Measurements from ENCODE around the gene DOCK7.
"Not testable (repeated sequence)": the region's sequence is repeated elsewhere in the genome, so short reads cannot be mapped to it uniquely, and the experiment has no call there.

DOCK7 gene

DNA sequence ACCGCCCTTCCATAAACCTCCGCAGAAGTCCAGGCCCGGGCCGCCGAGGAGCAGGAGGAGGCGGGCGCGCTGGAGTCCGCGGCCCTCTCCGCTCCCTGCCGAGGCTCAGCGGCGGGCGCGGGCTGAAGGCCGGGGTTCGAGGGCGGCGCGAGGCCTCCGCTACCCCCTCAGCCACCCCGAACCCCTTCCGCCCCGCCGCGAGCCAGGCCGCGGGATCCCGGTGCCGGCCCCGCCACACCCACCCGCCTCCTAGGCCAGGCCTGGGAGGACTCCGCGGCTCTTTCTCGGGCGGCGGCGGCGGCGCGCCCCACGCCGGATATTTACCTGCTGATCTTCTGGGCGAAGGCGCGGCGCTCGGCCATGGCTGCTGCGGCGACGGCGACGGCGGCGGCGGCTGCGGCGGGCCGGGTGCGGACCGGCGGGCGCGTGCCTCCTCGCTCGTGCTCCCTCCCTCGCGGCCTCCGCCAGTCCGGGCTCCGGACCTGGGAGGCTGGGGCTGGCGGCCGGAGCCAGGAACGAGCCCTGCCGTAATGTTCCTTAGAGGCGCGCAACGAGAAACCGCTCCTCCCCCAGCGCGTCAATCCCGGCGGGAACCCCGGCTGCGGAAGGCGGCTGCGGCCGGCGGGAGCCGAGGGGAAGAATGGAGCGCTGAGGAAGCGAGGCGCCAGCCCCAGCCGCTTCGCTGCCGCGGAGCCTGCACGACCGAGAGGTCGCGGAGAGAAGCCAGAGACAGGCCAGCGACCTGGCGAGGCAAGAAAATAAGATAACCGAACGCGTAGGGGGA is at the start of gene DOCK7:
DOCK7 (minus strand) TSS at position 484 of the 784 bp plus-strand sequence; CDS start at position 362, 122 bp downstream.
- DNase-seq = peak; percentile 77

- DNase-seq = no peak
Measured at GRCh38 chr1:62735491-62736171, 47.4 kb upstream of the DOCK7 start.

DNA sequence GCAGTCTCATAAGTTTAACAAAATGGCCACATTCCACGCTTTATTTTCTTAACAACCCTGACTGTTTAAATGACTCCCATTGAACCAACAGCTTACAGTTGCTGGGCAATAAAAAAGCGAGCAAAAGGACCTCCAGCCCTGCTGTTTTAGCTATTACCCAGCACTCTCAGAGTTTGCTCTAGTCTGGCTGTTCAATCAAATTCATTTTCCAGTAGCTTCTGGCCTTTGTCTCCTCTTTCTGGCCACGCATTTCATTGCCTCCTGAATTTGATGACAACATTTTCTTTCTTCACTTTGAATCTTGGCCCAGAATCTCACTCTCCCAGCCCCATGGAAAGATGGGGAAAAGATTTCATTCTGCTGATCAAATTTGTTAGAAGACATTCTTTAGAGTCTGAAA is 44.1 kb upstream of the DOCK7 start:
- DNase-seq = no peak

DNA sequence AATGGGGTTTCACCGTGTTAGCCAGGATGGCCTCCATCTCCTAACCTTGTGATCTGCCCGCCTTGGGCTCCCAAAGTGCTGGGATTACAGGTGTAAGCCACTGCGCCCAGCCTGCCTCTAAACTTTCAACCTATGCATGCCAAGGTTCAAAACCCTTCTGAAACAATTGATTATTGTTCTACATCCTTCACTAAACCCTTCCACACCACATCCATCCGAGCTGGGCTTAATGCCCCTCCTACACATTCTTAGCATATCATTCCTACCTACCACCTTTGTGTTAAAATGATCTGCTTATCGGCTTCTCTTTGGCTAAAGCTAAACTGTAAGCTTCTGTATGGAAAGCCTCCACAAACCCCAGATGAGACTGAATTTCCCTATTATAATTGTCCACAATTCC is 40.8 kb upstream of the DOCK7 start:
- no peak for DNase-seq

DNA sequence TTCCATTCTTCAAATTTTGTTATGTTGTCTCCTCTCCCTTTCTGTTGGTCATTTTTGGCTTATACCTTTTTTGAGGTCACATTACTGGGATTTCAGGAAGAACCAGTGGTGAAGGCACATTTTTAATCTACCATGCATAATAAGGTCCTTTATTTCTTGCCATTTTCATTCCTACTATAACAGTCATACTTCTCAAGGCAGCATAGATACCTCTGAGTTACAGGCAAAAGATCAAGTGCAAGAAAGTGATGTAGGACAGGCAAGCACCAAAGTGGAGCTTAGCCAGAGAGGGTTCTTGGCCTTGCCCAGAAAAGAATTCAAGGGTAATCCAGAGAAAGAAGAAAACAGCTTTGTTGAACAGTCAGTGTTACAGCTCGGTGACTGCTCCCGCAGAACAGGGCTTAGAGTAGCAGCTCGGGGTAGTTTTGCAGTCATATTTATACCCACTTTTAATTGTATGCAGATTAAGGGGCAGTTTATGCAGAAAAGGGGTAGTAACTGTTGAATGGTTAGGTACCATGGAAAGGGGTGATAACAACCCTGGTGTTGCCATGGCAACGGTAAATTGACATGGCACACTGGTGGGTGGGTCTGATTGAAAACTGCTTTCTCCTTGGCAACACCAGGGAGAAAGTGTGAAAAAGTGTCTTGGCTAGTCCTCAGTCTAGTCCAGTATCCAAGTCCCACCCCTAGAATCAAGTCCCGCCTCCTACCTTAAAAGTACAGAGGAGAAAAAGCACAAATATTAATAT is 39.6 kb upstream of the DOCK7 start:
- no peak for DNase-seq

DNA sequence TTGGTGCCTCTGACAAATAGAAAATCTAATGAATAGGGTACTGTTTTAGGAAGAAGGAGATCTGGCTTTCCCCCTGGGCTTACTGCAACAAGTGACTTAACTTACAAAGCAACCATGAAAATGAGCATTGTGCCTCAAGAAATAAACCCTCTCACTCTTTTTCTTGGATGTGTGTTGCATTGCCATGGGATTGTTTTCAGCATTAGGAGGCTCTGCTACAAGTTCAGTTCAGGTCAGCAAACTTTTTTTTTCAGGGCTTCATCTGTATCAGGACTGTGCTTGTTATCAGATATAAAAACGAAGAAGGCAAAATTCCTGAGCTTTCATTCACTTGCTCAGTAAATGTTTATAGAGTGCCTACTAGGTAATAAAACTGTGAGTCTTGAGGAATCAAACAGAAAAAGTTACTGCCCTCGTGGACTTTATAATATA is 37.8 kb upstream of the DOCK7 start:
- DNase-seq = no peak

GRCh38 chr1:62725255-62725654 is 37.1 kb upstream of the DOCK7 start:
- no peak for DNase-seq

GRCh38 chr1:62724430-62724829 is 36.2 kb upstream of the DOCK7 start:
- DNase-seq = no peak

DNA sequence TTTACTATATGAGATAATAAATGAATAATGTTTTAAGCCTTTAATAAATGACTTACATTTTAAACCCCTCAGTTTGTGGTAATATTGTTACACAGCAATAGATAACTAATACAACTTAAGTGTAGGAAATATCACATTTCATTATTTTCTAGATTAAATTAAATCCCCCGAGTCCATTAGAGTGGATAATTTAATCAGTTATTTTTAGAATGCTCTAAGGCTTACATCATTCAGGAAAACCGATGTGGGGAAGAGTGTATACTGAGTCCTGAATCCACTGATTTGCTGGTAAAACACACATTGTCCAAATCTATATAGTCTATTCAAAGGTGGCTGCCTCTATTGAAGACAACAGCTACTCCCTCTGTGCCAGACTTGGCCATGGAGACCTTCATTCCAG is 35.7 kb upstream of the DOCK7 start:
- no peak for DNase-seq

GRCh38 chr1:62722796-62723195 is 34.6 kb upstream of the DOCK7 start:
- DNase-seq = no peak

DNA sequence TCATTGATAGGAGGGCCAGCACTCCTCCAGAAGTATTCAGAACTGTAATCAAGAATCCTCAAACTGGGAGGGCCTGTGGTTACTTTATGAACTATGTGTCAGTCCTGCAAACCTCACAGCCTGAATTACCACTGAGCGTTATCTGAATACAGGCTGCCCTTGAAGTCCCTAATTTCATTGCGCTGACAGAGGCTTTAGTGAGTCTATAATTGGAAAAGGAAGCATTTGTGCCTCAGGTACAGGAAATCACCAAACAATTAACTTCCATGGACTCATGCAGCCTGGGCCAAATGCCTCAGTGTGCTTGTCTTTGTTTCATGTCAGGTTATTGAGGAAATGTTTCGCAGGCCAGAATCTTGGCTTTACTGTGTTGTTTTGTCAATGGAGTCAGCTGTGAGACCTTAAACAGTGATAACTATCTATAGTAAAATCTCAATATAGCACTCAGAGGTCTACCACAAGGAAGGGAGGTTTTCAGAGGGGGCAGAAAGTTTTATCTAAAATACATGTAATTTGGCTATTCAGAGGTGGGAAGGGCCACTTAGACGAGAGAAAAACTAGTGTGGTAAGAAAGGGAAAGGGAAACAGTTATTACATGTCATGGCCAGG is 32.9 kb upstream of the DOCK7 start:
- DNase-seq = peak; percentile 6

DNA sequence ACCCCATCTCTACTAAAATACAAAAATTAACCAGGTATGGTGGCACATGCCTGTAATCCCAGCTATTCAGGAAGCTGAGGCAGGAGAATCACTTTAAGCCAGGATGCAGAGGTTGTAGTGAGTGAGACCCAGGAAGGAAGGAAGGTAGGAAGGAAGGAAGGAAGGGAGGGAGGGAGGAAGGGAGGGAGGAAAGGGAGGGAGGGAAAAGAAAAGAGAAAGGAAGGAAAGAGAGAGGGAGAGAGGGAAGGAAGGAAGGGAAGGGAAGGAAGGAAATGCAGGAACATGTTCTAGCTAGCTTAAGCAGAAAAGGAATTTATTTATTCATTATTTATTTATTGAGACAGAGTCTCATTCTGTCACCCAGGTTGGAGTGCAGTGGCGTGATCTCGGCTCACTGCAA is 30.2 kb upstream of the DOCK7 start:
- DNase-seq = not testable (repeated sequence)

GRCh38 chr1:62717483-62717882 is 29.3 kb upstream of the DOCK7 start:
- no peak for DNase-seq

DNA sequence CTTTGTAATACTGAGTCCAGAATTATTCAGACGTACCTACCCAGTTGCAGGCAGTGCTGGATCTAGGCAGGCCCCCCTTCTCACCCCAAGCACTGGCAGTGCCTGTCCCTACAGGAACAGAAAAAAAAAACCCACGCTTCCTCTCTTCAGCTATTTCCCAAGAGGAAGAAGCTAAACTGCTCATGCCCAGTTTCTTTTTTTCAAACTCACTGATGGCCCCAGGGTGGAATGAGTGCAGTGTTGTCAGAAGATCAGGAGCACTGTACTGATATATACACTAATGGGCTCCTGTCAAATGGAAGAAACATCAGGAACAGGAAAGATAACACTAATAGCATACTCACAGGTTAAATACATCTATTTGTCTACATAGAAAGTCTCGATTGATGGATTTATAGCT is 28.2 kb upstream of the DOCK7 start:
- DNase-seq = no peak

- DNase-seq = no peak
Measured at GRCh38 chr1:62712336-62713243, 24.4 kb upstream of the DOCK7 start.

DNA sequence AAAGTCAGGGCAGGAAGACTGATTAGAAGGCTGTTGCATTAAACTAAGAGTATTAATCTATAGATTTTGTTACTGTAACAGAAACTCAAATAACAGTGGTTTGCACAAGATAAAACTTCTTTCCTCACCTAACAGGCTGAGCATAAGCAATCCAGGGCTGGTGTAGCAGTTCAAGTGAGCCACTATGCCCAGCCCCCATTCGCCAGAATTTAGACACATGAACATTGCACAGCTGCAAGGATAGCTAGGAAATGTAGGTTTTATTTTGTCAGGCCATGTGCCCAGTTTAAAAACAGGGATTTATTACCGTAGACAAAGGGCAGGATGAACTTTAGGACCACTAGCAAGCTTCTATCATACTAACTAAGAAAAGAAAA is 19.5 kb upstream of the DOCK7 start:
- no peak for DNase-seq

DNA sequence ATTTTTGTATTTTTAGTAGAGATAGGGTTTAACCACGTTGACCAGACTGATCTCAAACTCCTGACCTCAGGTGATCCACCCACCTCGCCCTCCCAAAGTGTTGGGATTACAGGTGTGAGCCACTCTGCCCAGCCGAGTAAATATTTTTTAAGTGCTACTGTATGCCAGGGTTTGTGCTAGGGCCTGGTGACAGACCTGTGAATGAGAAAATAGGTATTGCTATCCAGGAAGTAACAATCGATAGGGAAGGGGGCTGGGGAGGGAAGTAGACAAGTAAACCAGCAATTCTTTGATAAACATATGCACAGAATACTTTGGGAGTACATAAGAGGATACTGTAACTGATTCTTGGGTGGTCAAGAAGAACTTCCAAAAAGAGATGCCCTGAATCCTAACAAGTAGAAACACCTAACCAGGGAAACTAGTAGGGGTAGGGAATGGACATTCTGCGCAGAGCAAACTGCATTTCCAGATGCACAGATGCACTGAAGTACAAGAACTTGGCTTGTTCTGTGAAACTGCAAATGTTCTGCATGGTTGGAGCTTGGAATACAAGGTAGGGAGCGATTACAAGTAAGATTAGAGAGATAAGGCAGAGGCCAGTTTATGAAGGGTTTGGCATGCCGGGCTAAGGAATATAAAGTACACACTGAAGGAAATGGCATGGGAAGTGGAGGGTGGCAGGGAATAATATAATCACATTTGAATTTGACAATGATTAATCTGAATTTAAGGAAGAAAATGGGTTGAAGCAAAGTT is 19.0 kb upstream of the DOCK7 start:
- no peak for DNase-seq

GRCh38 chr1:62698161-62698560 is 10.0 kb upstream of the DOCK7 start:
- DNase-seq = not testable (repeated sequence)

- not testable (repeated sequence) for DNase-seq
Measured at GRCh38 chr1:62694479-62694878, 6.3 kb upstream of the DOCK7 start.

DNA sequence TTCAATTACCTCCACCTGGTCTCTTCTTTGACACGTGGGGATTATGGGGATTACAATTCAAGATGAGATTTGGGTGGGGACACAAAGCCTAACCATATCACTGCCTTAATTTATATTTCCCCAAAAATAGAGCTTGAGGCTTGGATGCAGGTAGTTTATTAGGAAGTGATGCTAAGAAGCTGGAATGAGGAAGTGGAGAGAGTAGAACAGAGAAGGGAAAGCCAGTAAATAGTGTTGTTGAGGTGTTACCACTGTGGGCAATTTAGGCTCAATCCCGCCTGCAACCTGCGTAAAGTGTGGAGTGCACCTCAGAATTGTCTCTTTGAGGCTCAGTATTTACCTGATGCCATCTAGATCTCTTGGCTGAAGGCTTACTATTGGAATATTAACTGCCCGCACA is 4.9 kb upstream of the DOCK7 start:
- no peak for DNase-seq

DNA sequence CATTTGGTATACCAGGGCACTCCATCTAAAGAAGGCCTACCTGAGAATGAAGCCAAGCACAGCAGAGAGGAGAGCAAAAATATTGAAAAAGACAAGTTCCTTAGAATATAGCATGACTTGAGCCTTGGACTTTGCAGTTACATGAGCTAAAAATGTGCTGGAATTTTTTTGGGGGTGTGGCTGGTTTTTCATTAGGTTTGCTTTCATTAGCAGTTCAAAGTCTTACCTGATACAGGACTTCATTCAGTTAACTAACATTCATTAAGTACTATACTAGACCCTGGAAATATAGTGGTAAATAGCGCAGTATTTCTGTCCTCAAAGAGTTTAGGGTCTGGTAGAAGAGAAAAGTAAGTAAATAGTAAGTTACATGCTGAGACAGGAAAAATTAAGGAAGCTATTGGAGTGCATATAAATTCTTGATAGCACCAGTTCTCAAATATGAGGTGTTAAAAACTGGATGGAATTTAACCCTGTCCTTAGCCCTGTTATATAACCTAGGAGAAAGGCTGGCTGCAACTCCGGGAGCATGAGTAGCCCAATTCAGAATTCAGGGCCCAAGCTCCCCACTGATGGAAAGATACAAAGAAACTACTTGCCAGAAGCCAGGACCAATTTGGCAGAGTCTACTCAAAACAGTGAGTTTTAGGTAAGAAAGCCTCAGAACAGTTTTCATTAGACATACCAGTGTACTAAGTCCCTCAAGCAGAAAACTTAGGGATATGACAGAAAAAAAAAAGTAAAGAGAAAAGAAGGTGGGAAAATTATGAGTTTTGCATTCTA is 3.1 kb upstream of the DOCK7 start:
- no peak for DNase-seq
